Activated CD4-positive, alpha-beta T cell treated with anti-CD3 and anti-CD28 coated beads, Interleukin-2, amount 50 U/mL, for 4 hours (primary cell): ENCODE data around the gene SFXN5.

Experiments used
- DNase-seq, 2 experiments: peaks; one replicate each; pipeline ENCODE4 v3.0.0-alpha.2; 2020

The SFXN5 gene

GRCh38 chr2:72969706-72970105 lies 101.8 kb downstream of the SFXN5 start:
- DNase-seq, result no peak

GRCh38 chr2:72968286-72968685 lies 103.2 kb downstream of the SFXN5 start:
- DNase-seq, result no peak

GRCh38 chr2:72965770-72966450 lies 105.6 kb downstream of the SFXN5 start:
- DNase-seq, result no peak

- no peak for DNase-seq
Measured at GRCh38 chr2:72965016-72965415, 106.5 kb downstream of the SFXN5 start.

- DNase-seq, result no peak
Measured at GRCh38 chr2:72964146-72964525, 107.4 kb downstream of the SFXN5 start.

- no peak for DNase-seq
Measured at GRCh38 chr2:72963423-72964145, 107.9 kb downstream of the SFXN5 start.

- DNase-seq, result no peak
Measured at GRCh38 chr2:72962911-72963310, 108.6 kb downstream of the SFXN5 start.

- no peak for DNase-seq
Measured at GRCh38 chr2:72961853-72962468, 109.6 kb downstream of the SFXN5 start.

GRCh38 chr2:72961036-72961720 lies 110.3 kb downstream of the SFXN5 start:
- DNase-seq, result no peak

- no peak for DNase-seq
Measured at GRCh38 chr2:72959995-72960981, 111.2 kb downstream of the SFXN5 start.

GRCh38 chr2:72959554-72959953 lies 112.0 kb downstream of the SFXN5 start:
- DNase-seq, result no peak

- no peak for DNase-seq
Measured at GRCh38 chr2:72958542-72959385, 112.7 kb downstream of the SFXN5 start.

- DNase-seq, result no peak
Measured at GRCh38 chr2:72956936-72957335, 114.6 kb downstream of the SFXN5 start.

GRCh38 chr2:72956050-72956395 lies 115.5 kb downstream of the SFXN5 start:
- DNase-seq, result no peak

- no peak for DNase-seq
Measured at GRCh38 chr2:72955228-72956049, 116.1 kb downstream of the SFXN5 start.

GRCh38 chr2:72954376-72955227 lies 116.9 kb downstream of the SFXN5 start:
- DNase-seq, result no peak

GRCh38 chr2:72953976-72954375 lies 117.5 kb downstream of the SFXN5 start:
- DNase-seq, result no peak

GRCh38 chr2:72953528-72953927 lies 118.0 kb downstream of the SFXN5 start:
- DNase-seq, result no peak

GRCh38 chr2:72952961-72953360 lies 118.6 kb downstream of the SFXN5 start:
- no peak for DNase-seq
